Astrocyte of the cerebellum (primary cell): ENCODE data around the gene ARHGEF25.
A peak's percentile ranks its signal among the peaks of the same experiment; 100 is the strongest.

Experiments
- DNase-seq: peaks from one replicate; pipeline ENCODE4 v3.0.0-alpha.2; 2011; ENCODE audit warnings: low read depth
- H3K4me3 ChIP-seq: 2 replicates; pipeline ENCODE4 v1.5.1; 2011; ENCODE audit warnings: mild to moderate bottlenecking, low read depth, low read length, moderate library complexity
- in situ Hi-C: cut with HindIII; loops from 2 replicates; pipeline ENCODE4 v1.10.0; 2017; ENCODE audit warnings: low sequenced_read_pairs
- TF ChIP-seq, protein P1 (sequence below): IDR thresholded peaks from 2 replicates; pipeline ENCODE4 v1.5.1; 2012; ENCODE audit warnings: low read length, low read depth, moderate library complexity, mild to moderate bottlenecking; ENCODE audit errors: missing control alignments

Gene ARHGEF25

GRCh38 chr12:57579677-57580465 is 31.4 kb upstream of the ARHGEF25 start:
- in situ Hi-C loops, result no loop called here
- no peak overlapping the region for H3K4me3 ChIP-seq
- TF ChIP-seq, protein P1, sequence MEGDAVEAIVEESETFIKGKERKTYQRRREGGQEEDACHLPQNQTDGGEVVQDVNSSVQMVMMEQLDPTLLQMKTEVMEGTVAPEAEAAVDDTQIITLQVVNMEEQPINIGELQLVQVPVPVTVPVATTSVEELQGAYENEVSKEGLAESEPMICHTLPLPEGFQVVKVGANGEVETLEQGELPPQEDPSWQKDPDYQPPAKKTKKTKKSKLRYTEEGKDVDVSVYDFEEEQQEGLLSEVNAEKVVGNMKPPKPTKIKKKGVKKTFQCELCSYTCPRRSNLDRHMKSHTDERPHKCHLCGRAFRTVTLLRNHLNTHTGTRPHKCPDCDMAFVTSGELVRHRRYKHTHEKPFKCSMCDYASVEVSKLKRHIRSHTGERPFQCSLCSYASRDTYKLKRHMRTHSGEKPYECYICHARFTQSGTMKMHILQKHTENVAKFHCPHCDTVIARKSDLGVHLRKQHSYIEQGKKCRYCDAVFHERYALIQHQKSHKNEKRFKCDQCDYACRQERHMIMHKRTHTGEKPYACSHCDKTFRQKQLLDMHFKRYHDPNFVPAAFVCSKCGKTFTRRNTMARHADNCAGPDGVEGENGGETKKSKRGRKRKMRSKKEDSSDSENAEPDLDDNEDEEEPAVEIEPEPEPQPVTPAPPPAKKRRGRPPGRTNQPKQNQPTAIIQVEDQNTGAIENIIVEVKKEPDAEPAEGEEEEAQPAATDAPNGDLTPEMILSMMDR, result no peak
- no peak for DNase-seq

- no peak overlapping the region for H3K4me3 ChIP-seq
- no peak for DNase-seq
- in situ Hi-C loops, result no loop called here
- TF ChIP-seq, protein P1, result no peak
Observed at GRCh38 chr12:57580466-57580795, 30.8 kb upstream of the ARHGEF25 start.

GRCh38 chr12:57581802-57582201 is 29.4 kb upstream of the ARHGEF25 start:
- in situ Hi-C loops, result no loop called here
- H3K4me3 ChIP-seq, result no peak overlapping the region
- no peak for DNase-seq
- TF ChIP-seq, protein P1, result no peak

GRCh38 chr12:57582440-57582839 is 28.8 kb upstream of the ARHGEF25 start:
- DNase-seq, result no peak
- no peak overlapping the region for H3K4me3 ChIP-seq
- in situ Hi-C loops, result no loop called here
- TF ChIP-seq, protein P1, result no peak

- H3K4me3 ChIP-seq, result no peak overlapping the region
- in situ Hi-C loops, result no loop called here
- peak; percentile 70 for DNase-seq
- TF ChIP-seq, protein P1, result peak; percentile 97
Observed at GRCh38 chr12:57583008-57583831, 28.0 kb upstream of the ARHGEF25 start.

DNA sequence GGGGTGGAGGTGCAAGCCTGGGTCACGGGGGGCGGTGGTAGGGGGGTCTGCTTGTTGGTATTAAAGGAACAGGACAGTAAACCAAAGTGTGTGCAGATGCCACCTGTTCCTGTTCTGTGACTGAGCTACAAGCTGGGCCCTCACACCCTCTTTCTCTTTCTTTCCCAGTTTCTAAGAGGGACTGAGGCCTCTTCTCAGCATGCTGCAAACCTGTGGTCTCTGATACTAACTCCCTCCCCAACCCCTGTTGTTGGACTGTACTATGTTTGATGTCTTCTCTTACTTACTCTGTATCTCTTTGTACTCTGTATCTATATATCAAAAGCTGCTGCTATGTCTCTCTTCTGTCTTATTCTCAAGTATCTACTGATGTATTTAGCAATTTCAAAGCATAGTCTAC is 27.2 kb upstream of the ARHGEF25 start:
- in situ Hi-C loops, result no loop called here
- no peak overlapping the region for H3K4me3 ChIP-seq
- DNase-seq, result no peak
- TF ChIP-seq, protein P1, result no peak
